HG03520 (cell line): ENCODE data around the gene GZMM.

Source experiments
- ATAC-seq: cut with Tn5 transposase; IDR thresholded peaks from one replicate; pipeline ENCODE4 v1.9.1; 2021; ENCODE audit warnings: mild to moderate bottlenecking, moderate library complexity; ENCODE audit not compliant: unreplicated experiment

GZMM gene

GRCh38 chr19:533364-534058 is 10.3 kb upstream of the GZMM start:
- no peak for ATAC-seq

GRCh38 chr19:534088-534487 is 9.8 kb upstream of the GZMM start:
- no peak for ATAC-seq

GRCh38 chr19:535017-535835 is 8.6 kb upstream of the GZMM start:
- ATAC-seq: no peak

- no peak for ATAC-seq
These were observed 7.6 kb upstream of the GZMM start for GRCh38 chr19:536031-536880.

GRCh38 chr19:536881-537404 is 6.9 kb upstream of the GZMM start:
- ATAC-seq: no peak

GRCh38 chr19:538641-539428 is 5.0 kb upstream of the GZMM start:
- no peak for ATAC-seq

GRCh38 chr19:539429-540030 is 4.3 kb upstream of the GZMM start:
- ATAC-seq: no peak

GRCh38 chr19:540867-541637 is 2.8 kb upstream of the GZMM start:
- ATAC-seq: no peak

- ATAC-seq: no peak
These were observed 2.2 kb upstream of the GZMM start for GRCh38 chr19:541699-542098.

- ATAC-seq: no peak
These were observed 1.5 kb upstream of the GZMM start for GRCh38 chr19:542173-542866.

GRCh38 chr19:547117-547516 is 3.3 kb downstream of the GZMM start:
- ATAC-seq: no peak

- no peak for ATAC-seq
These were observed 4.2 kb downstream of the GZMM start for GRCh38 chr19:547836-548720.

- ATAC-seq: no peak
These were observed 5.3 kb downstream of the GZMM start for GRCh38 chr19:548886-549830.

- no peak for ATAC-seq
These were observed 11.0 kb downstream of the GZMM start for GRCh38 chr19:554817-555216.

GRCh38 chr19:555474-555808 is 11.6 kb downstream of the GZMM start:
- ATAC-seq: no peak

- no peak for ATAC-seq
These were observed 12.9 kb downstream of the GZMM start for GRCh38 chr19:556611-557382.
